HEK293T (cell line): ENCODE results near the gene NDUFC2.

Experiments used
- ARNT ChIP-seq: fragments of 450-650 bp; IDR thresholded peaks from 2 replicates; pipeline ENCODE4 v1.6.1; 2017; ENCODE audit warnings: mild to moderate bottlenecking
- BHLHE40 ChIP-seq: fragments of 450-650 bp; IDR thresholded peaks from 2 replicates; pipeline ENCODE4 v1.6.1; 2016; ENCODE audit warnings: mild to moderate bottlenecking, moderate library complexity, borderline replicate concordance
- CTBP1 ChIP-seq: fragments of 450-650 bp; IDR thresholded peaks from 2 replicates; pipeline ENCODE4 v1.6.1; 2016; ENCODE audit warnings: borderline replicate concordance
- ELF4 ChIP-seq: fragments of 450-650 bp; IDR thresholded peaks from 2 replicates; pipeline ENCODE4 v1.6.1; 2017; ENCODE audit warnings: antibody characterized with exemption
- FOXA1 ChIP-seq: fragments of 450-650 bp; IDR thresholded peaks from 2 replicates; pipeline ENCODE4 v1.6.1; 2016; ENCODE audit warnings: mild to moderate bottlenecking
- FOXK2 ChIP-seq: fragments of 450-650 bp; IDR thresholded peaks from 2 replicates; pipeline ENCODE4 v1.6.1; 2016; ENCODE audit warnings: mild to moderate bottlenecking
- FOXM1 ChIP-seq: fragments of 450-650 bp; IDR thresholded peaks from 2 replicates; pipeline ENCODE4 v1.6.1; 2017; ENCODE audit warnings: mild to moderate bottlenecking, borderline replicate concordance
- HDGF ChIP-seq: fragments of 450-650 bp; IDR thresholded peaks from 2 replicates; pipeline ENCODE4 v1.6.1; 2017; ENCODE audit warnings: antibody characterized with exemption, borderline replicate concordance
- L3MBTL2 ChIP-seq: fragments of 450-650 bp; conservative IDR thresholded peaks from 2 replicates; pipeline ENCODE4 v1.6.1; 2016; ENCODE audit warnings: mild to moderate bottlenecking
- SP1 ChIP-seq: fragments of 450-650 bp; IDR thresholded peaks from 2 replicates; pipeline ENCODE4 v1.6.1; 2017
- SUZ12 ChIP-seq: fragments of 450-650 bp; IDR thresholded peaks from 2 replicates; pipeline ENCODE4 v1.6.1; 2016; ENCODE audit warnings: mild to moderate bottlenecking
- TARDBP ChIP-seq: fragments of 450-650 bp; IDR thresholded peaks from 2 replicates; pipeline ENCODE4 v1.6.1; 2016

DNA sequence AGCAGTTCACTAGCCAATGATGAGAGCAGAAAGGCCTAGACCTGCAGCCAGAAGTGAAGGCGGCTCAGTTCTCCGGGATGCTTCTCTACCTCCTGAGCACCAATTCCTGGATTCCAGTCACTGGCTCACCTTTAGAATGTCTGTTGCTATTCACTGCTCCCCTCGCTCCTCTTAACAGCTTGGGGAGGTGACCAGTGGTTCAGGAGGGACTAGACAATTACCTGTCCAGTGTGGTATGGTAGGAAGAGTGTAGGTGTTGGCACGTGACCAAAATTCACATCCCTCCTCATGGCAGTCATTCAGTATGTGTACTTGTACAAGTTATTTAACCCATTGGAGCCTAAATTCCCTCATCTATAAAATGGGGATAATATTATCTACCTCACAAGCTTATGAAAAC lies 12.0 kb downstream of the NDUFC2 start:
- TF ChIP-seq ELF4, result no peak
- no peak for TF ChIP-seq BHLHE40
- no peak for TF ChIP-seq FOXK2
- TF ChIP-seq TARDBP, result no peak
- no peak for TF ChIP-seq CTBP1
- no peak for TF ChIP-seq SP1
- TF ChIP-seq ARNT, result no peak
- TF ChIP-seq FOXA1, result no peak
- TF ChIP-seq FOXM1, result no peak
- no peak for TF ChIP-seq HDGF
- TF ChIP-seq SUZ12, result no peak
- no peak for TF ChIP-seq L3MBTL2
